Left colon (tissue), 2 donors: ENCODE measurements around the gene COG3. TPM values are rescaled to one million over a fixed set of nuclear protein-coding genes. Genes with fewer than 3 reads are reported as not detected.

Source experiments
- ATAC-seq: fragments of 200-7000 bp; cut with Tn5 transposase; one replicate; pipeline ENCODE4 v1.9.1; 2020; ENCODE audit warnings: mild to moderate bottlenecking, moderate library complexity
- DNase-seq, 2 donors: peaks; one replicate each; pipeline ENCODE4 v3.0.0-alpha.2; 2020
- intact Hi-C, 2 donors: fragments of 100-400 bp; cut with DNase I in 1 of 2; cut with micrococcal nuclease in 1 of 2; formaldehyde crosslinking; loops; one replicate each; pipeline versions ENCODE4 v1.11.2 to v1.14.0; 2022; cut with DNase I, micrococcal nuclease
- total RNA-seq, 2 donors: library from RNA; stranded (reverse); fragmentation: NEBNext Ultra II Directional; extraction: Animal tissue kit (Norgen Biotek cat#: 25700); gene quantifications; one replicate each; pipeline ENCODE4 v1.2.1, GENCODE V29; 2021
- donor health status: DM: no; HTN: no; CAD: no.
- donor health status: DM: yes; HTN: yes; CAD: no.

The COG3 gene
- total RNA-seq, 2 donors from 2014 or later: 47.7 to 53.7 TPM

DNA sequence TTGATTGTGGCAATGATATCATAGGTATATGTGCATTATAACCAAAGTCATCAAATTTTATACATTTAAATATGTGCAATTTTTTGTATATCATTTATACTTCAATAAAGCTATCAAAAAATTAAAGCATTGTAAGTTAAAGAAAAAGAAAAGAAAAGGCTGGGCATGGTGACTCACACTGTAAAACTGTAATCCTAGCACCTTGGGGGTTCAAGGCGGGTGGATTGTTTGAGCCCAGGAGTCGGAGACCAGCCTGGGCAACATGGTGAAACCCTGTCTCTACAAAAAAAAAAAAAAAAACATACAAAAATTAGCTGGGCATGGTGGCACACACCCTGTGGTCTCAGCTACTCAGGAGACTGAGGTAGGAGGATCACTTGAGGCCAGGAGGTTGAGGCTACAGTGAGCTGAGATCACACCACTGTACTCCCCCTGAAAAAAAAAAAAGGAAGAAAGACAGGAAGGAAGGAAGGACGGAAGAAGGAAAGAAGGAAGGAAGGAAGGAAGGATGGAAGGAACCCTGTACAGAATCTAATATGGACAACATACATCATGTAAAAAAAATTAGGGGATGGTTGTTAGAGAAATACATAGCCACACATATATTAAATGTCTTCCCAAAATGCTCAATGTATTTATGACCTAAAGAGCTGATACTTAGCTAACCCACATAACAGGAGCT is 24.8 kb upstream of the COG3 start:
- intact Hi-C loops: no loop called here
- no peak for ATAC-seq
- DNase-seq: no peak

DNA sequence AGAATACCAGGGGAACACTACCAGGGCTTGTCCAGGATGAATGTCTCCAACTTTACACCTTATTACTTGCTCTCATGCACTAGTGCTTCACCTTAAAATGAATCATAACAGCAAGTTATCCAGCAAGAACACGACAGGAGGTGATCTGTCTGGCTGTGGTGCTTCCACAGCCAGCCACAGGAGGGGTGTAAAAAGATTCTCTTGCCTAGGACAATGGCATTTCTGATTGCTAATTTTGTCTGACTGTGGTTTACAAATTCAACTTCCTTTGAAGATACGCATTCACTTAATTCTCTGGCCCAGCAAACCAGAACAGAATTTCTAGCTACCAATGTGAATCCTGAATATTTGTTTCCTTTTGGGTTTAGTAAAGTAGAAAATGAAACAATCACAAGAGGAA is 23.1 kb upstream of the COG3 start:
- ATAC-seq (peak; percentile 30), DNase-seq (no peak)
- intact Hi-C loops: no loop called here

DNA sequence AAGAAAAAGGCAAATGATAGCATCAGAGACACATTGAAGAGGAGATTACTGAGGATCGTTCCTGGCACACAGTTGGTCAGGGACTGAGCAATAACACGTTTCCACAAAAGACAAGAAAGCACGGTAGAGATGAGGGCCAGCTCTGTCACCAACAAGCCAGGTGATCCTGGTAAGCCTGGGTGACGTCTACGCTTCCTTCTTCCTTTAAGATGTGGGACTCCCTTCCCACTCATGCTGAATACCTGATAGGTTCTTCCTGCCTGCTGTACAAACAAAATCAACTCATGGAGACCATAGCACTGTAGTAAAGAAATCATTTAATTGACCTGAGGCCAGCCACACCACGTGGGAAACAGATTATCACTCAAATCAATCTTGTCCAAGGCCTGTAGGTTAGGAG is 19.7 kb upstream of the COG3 start:
- peak; percentile 85 for ATAC-seq
- intact Hi-C loops: no loop called here

DNA sequence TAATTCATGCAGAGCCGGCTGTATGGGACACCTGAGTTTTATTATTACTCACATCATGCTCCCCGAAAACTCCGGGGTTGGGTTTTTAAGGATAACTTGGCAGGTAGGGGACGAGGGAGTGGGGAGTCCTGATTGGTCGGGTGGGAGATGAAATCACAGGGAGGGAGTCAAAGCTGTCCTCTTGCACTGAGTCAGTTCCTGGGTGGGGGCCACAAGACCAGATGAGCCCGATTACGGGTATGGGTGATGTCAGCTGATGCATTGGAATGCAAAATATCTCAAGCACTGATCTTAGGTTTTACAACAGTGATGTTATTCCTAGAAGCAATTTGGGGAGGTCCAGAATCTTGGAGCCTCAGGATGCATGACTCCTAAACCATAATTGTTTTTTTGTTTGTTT is 18.6 kb upstream of the COG3 start:
- DNase-seq (no peak), ATAC-seq (no peak)
- intact Hi-C loops: no loop called here

More for the DNA sequence above, 19.7 kb upstream of the COG3 start:
- no peak for DNase-seq

DNA sequence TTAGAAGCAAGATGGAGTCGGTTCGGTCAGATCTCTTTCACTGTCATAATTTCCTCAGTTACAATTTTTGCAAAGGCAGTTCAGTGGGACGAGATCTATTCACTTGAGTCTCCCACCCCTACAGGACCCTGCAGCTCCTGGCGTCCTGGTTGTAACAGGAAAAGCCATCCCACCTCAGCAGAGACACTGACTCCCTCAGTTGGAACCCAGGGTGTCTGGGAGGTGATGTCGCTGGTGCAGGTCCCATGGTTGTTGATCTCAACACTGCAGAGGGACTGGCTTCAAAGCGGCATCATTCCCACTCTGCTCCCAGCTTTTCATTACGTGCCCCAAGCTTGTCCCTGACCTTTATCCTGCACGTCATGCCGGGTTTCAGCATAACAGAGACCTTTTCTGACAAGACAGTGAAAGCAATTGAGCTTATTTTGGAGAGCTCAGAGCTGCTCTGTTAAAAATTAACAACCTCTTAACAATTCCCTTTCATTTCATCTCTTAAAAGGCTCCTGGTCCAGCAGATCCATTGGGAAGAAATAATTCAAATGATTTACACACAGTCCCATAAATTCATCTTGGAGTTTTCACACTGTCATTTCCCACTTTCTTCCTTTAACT is 17.6 kb upstream of the COG3 start:
- peak; percentile 66 for ATAC-seq
- intact Hi-C loops: no loop called here
- DNase-seq: no peak

DNA sequence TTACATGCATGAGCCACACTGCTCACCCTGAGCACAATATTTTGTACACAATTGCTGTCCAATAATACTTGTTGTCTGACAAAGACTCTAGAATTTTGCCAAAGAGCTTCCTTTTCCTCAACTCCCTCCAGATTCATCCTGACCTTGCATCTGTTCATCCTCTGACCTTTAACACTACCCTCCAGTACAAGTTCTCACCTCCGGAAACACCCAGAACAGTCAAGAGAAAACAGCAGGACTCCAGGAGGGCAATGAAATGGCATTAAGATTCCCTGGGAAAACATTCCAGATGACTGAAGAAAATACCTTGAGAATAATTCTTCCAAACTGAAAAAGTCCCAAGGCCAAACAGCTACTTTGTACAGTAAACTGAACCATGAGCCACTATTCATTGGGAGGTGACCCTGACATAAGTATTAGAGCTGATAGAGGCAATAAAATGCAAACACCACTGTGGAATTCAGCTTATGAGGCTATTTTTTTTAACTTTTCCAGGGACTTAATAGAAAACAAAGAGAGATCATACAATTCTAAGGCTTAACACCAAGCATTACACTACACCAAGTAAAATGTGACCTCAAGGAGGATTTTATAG is 15.7 kb upstream of the COG3 start:
- no peak for ATAC-seq
- intact Hi-C loops: no loop called here
- no peak for DNase-seq

DNA sequence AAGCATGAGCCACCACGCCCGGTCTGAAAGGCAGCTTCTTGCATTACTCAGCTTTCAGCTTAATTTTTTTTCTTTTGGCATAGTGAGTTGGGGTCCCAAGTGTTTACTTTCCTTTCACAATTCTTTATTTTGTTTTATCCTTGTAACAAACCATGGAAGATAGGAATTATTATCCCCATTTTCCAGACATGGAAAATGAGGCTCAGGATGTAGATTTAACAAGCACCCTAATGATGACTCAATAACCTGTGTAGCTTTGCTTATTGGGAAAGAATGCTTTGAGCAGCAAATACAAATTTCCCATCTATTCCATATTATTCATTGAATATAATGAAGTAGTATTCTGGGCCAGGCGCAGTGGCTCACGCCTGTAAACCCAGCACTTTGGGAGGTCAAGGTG is 13.5 kb upstream of the COG3 start:
- intact Hi-C loops: no loop called here
- ATAC-seq (no peak), DNase-seq (no peak)

DNA sequence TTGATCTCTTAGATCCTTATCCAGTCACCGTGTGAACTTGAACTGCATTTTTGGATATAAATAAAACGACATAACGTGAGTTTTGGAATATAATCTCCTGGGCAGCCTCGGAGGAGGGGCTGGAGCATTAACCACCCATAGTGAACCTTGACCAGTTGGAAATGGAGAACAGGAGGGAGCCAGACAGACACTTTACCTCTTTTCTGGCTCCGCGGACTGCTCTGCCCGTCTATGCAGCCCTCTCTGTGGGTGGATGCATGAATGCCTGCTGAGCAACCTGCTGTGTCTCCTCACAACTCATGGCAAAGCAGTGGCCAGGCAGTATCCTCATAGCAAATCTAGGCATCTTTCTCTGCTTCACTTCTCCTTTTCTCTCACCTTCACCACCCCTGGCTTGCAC is 10.5 kb upstream of the COG3 start:
- intact Hi-C loops: no loop called here
- DNase-seq (no peak), ATAC-seq (no peak)

DNA sequence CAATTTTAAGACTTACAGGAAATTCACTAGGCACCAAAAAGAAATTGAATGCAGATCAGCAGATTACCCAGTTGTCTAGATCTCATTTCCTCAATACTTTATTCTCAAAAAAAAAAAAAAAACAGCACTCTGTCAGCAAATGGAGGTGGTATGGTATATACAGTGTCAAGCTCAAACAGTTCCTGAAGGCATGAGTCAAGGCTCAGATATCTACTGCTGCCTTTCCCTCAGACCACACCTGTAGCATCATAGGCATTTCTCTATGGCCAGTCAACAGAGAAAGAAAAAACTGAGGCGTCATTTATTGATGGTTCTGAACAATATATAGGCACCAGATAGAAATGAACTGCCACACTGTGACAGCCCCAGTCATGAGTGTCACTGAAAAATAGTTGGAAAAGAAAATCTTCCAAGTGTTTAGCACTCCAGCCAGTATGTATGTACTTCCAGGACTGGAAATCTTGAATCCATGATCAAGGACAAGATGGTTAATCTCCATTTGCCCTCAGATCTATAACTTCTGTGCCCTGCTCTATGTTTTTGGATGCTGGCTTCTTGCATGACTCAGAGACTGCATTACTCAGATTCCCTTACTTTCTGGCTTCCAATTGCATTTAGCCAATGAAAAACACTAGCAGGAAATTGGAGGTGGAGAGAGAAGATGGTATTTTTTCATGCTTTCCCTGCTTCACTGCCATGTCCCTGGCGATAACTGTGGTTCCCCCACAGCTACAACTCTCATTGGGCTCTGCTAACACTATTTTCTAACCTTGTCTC is 8.4 kb upstream of the COG3 start:
- ATAC-seq: peak; percentile 40
- intact Hi-C loops: no loop called here
- DNase-seq: no peak

DNA sequence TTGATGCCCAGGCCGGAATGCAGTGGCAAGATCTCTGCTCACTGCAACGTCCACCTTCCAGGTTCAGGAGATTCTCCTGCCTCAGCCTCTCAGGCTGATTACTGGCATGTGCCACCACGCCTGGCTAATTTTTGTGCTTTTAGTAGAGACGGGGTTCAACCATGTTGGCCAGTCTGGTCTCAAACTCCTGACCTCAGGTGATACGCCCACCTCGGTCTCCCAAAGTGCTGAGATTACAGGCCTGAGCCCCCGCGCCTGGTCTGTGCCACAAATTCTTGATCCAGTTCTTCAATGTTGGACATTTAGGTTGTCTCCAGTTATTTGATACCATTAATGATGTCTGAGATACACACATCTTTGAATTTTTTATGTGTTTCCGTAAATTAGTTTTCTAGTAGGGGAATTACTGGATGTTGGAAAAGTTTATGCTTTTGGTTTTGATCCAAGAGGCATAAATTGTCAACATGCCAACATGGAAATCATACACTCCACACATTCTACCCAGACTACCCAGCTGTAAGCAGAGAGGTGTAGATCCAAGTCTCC is 525 bp upstream of the COG3 start:
- intact Hi-C loops: no loop called here
- ATAC-seq (no peak), DNase-seq (peak; percentile 30 to 38)

DNA sequence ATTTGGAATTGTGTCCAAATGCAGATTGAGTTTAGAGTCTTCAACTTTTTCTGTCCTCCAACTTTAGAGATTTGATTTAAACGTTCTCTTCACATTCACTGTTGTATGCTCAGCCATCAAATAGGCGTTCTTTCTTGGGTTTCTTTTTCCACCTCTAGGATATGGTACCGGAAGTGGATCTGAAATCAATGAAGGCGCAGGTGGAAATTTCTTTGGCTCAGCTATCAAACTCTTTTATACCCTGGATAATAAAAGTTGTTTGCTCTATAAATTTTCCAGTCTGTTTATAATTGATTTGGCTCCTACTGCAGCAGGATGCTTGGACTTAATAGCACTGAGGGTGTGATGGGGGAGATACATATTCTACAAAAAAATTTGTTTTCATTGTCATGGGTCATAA is 1.6 kb downstream of the COG3 start:
- intact Hi-C loops: no loop called here
- DNase-seq: no peak
- peak; percentile 26 for ATAC-seq

DNA sequence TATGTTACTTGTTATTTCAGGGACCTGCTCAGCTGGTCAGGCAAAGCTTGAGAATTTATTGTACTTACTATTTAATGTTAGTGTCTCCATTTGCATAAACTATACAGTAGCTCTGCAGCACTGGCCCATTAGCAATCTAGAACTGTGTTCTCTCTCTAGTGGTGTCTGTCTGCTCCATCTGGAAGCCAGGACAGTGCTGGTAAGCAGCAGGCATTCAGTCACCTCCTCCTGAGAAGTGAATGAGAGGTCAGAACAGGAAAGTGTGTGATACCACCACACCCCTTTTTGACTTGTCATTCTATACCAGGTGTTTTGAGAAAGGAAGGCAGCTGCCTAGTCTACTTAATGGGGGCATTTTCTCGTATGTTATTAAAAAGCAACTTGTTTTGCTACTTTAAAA is 3.9 kb downstream of the COG3 start:
- ATAC-seq: peak; percentile 27
- peak in 1 of 2 donors; percentile 12 for DNase-seq
- intact Hi-C loops: no loop called here

DNA sequence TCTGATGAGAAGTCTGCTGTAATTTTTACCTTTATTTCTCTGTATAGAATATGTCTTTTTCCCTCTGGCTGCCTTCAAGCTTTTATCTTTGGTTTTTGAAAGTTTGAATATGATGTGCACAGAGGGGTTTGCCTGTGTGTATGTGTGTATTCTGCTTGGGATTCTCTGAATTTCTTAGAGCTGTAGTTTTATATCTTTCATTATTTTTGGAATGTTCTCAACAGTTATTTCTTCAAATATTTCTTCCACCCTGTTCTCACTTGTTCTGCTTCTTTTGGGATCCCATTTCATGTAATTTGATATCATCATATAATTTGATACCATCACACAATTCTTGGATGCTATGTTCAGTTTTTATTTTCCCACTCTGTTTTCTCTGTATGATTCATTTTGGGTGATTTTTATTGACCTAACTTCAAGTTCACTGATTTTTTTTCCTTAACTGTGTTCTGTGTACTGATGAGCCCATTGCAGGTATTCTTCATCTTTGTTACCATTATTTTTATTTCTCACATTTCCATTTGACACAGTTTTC is 7.5 kb downstream of the COG3 start:
- intact Hi-C loops: no loop called here
- ATAC-seq (no peak), DNase-seq (no peak)

DNA sequence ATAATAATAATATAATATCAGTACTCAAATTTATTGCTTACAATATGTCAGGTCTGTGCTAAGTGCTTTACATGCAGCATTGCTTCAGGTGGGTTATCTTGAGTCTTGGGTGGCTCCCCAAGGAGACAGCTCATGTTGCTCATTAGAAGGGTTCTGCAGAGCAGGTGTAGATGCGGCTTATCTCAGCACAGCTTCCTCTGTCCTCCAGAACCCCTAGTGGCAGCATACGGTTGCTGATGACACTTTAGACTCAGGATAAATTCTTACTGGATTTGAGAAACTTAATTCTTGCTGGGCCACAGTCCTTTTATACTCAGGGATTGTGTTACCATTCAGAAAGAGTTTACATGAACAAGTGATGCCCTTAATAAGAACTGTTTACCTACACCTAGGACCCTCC is 8.9 kb downstream of the COG3 start:
- peak; percentile 53 for ATAC-seq
- intact Hi-C loops: no loop called here
- no peak for DNase-seq

DNA sequence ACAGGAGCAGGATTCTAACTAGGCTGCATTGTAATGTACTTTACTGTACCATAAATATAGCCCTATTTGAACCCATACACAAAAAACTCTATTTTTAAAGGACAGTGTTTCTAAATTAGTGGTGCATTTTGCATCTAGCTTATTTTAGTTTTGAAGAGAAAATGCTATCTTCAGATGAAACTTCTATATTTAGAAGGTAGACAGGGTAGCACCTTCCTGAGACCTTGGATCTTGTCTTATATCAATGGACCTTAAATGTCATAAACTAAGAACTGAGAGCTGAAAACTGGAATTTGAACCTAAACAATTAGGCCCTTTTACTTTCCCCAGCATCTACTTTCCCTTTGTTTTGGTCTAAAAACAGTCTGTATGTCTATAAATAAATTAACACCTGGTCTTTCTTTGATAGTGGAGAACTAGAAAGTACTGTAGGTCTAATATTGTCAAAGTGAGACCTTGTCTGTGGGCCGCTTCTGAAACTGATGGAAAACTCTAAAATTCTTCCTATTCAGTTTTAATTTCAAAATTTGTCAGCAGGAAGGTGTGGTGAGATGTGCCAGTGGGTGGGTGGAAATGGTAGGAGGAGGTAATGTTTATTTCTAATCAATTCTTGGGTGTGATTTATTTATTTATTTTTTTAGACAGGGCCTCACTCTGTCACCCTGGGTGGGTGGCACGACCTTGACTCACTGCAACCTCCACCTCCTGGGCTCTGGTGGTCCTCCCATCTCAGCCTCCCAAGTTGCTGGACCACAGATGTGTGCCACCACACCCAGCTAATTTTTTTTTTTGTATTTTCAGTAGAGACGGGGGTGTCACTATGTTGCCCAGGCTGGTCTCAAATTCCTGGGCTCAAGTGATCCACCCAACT is 10.1 kb downstream of the COG3 start:
- intact Hi-C loops: no loop called here
- ATAC-seq: peak; percentile 26
- DNase-seq: no peak

DNA sequence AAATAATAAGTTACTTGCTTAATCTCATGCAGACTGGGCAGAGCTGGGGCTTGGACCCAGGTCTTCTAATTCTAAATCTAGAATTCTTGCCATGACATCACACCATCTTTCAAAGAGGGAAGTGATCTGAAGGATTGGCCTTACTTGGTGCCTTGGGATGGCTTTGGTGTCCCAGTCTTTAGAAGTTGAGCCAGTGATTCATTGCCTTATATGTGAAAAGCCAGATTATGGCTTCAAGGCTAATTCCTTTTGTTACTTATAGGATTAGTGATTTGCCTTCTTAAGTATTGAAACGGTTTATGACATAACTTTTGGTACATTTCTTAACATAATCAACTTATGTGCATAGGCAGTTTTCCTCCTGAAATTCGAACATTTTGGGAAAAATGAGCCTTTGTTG is 14.9 kb downstream of the COG3 start:
- ATAC-seq: no peak
- DNase-seq: no peak
- intact Hi-C loops: no loop called here

DNA sequence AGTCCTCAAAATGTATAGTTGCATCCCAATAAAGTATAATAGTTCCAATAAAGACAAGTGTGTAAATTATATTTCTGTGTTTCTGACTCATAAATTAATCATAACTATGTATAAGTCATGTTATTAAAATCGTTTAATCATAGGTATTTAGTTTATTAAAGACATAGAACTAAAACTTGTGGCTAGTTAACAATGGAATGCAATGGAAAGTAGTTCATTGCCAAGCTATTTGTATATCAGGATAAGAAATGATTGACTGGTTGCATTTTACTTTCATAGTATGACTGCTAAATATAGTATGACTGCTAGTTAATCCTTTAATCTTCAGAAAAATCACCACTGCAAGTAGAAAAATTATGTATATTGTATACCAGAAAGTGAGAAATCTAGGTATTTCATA is 16.9 kb downstream of the COG3 start:
- no peak for DNase-seq
- no peak for ATAC-seq
- intact Hi-C loops: no loop called here

DNA sequence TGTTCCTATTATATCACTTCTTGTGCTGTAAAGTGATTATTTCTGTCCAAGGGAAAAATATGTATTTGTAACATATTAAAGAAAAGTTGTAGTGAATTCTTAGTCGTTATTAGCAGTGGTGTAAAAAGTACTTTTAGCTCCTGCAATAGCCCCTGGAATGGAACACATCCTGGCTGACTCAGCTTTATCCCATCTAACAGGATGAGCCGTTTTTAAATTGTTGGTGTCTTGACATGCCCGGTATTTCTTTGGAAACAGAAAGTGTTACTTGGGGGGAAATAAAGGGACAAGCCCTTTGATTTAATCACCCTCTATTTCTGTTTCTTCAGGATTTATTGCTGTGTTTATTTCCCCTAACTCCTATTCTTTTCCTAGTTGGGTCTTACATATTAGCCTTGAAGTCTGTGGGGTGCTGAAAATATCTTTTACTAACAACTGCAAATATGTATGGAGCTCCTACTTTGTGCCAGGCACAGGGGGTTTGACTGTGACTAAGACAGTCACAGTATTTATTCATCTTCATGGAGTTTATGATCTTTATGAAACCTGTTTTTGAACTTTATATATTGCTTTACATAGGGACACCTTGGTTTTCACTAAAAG is 17.9 kb downstream of the COG3 start:
- DNase-seq: no peak
- ATAC-seq: no peak
- intact Hi-C loops: no loop called here
